HCT116 (cell line): ENCODE data around the gene GGA1. TPM values are rescaled to one million over a fixed set of nuclear protein-coding genes. Genes with fewer than 3 reads are reported as not detected.

Experiments
- ATAC-seq: fragments of 200-7000 bp; cut with Tn5 transposase; 2 replicates; pipeline ENCODE4 v1.9.1; 2020; ENCODE audit warnings: mild to moderate bottlenecking, moderate library complexity
- Bru-seq: library from RNA; stranded (reverse); fragments of 400-500 nt; gene quantifications from one replicate; lab custom pipeline; 2021; lab: Mats Ljungman, UMichigan
- BruChase-seq, 2 experiments: library from RNA; stranded (reverse); fragments of 400-500 nt; gene quantifications; one replicate each; lab custom pipeline; 2021; lab: Mats Ljungman, UMichigan
- BruUV-seq: library from RNA; stranded (reverse); fragments of 400-500 nt; replicated peaks from 2 replicates; lab custom pipeline; 2021; lab: Mats Ljungman, UMichigan
- CTCF ChIA-PET: fragments of 300-600 bp; sonication (Branson Sonifier 250); formaldehyde crosslinking; loops from one replicate; lab custom pipeline; 2021; ENCODE audit warnings: antibody characterized with exemption; lab: Charles Lee
- POLR2A ChIA-PET: fragments of 300-600, 350-600 bp; sonication (Branson Sonifier 250); formaldehyde crosslinking; loops from one replicate; lab custom pipeline; 2021; ENCODE audit warnings: antibody characterized with exemption; lab: Charles Lee
- RAD21 ChIA-PET, 2 experiments: fragments of 300-600 bp; sonication (Branson Sonifier 250); formaldehyde crosslinking; loops; one replicate each; lab custom pipeline; 2023; ENCODE audit warnings: low total read pairs in 2 of 2; ENCODE audit not compliant: uncharacterized antibody in 2 of 2, unreplicated experiment in 2 of 2, low non-redundant PET in 1 of 2; lab: Charles Lee
- DNase-seq: peaks from one replicate; pipeline ENCODE4 v3.0.0-alpha.2; 2010; ENCODE audit warnings: low read depth, low spot score
- H2AFZ ChIP-seq: fragments of 200-600 bp; shearing (Covaris generic), sonication (generic); 2 replicates; pipeline ENCODE4 v1.6.1; 2017; ENCODE audit warnings: low read depth, mixed run types, mixed read lengths, antibody characterized with exemption, low read length; ENCODE audit not compliant: poor library complexity, severe bottlenecking
- H3K27ac ChIP-seq: 2 replicates; pipeline ENCODE4 v1.5.1; 2012; ENCODE audit warnings: low read depth, low read length
- H3K27me3 ChIP-seq: fragments of 200-600 bp; sonication (generic); 2 replicates; pipeline ENCODE4 v1.6.1; 2016; ENCODE audit warnings: mixed run types, low read length, mixed read lengths; ENCODE audit not compliant: insufficient read depth
- H3K36me3 ChIP-seq, 2 experiments: fragments of 200-500 bp in 1 of 2; fragments of 200-600 bp in 1 of 2; sonication (Bioruptor generic) in 1 of 2; sonication (generic) in 1 of 2; 2 replicates each; pipeline versions ENCODE4 v1.5.1 to v1.6.1; 2014 to 2016; ENCODE audit warnings: low read length in 2 of 2, inconsistent platforms in 1 of 2, mixed read lengths in 1 of 2, mixed run types in 1 of 2; ENCODE audit not compliant: insufficient read depth in 2 of 2, control insufficient read depth in 1 of 2
- H3K4me1 ChIP-seq, 2 experiments: fragments of 200-600 bp in 1 of 2; sonication (generic) in 1 of 2; 2 replicates each; pipeline versions ENCODE4 v1.5.1 to v1.6.1; 2012 to 2017; ENCODE audit warnings: low read length in 2 of 2, inconsistent platforms in 1 of 2, mild to moderate bottlenecking in 1 of 2, mixed read lengths in 1 of 2, mixed run types in 1 of 2, moderate library complexity in 1 of 2; ENCODE audit not compliant: insufficient read depth in 2 of 2, control insufficient read depth in 1 of 2
- H3K4me2 ChIP-seq: fragments of 200-600 bp; sonication (generic); 2 replicates; pipeline ENCODE4 v1.6.1; 2017; ENCODE audit warnings: mixed run types, low read length, mixed read lengths
- H3K4me3 ChIP-seq, 2 experiments: fragments of 200-600 bp in 1 of 2; sonication (generic) in 1 of 2; replicated peaks in 1 of 2; 2 replicates each; pipeline ENCODE4 v1.5.1; 2011 to 2016; ENCODE audit warnings: low read length in 2 of 2, control low read depth in 1 of 2, low read depth in 1 of 2, mild to moderate bottlenecking in 1 of 2, mixed read lengths in 1 of 2, mixed run types in 1 of 2
- H3K79me2 ChIP-seq: fragments of 200-600 bp; sonication (generic); 2 replicates; pipeline ENCODE4 v1.6.1; 2017; ENCODE audit warnings: mild to moderate bottlenecking, mixed run types, low read length, moderate library complexity, mixed read lengths; ENCODE audit not compliant: insufficient read depth
- H3K9ac ChIP-seq: fragments of 200-600 bp; sonication (generic); 2 replicates; pipeline ENCODE4 v1.6.1; 2016; ENCODE audit warnings: low read length, mixed read lengths
- H3K9me2 ChIP-seq: fragments of 200-600 bp; sonication (generic), shearing (Covaris generic); 2 replicates; pipeline ENCODE4 v1.6.1; 2017; ENCODE audit warnings: mixed run types, mild to moderate bottlenecking, moderate library complexity; ENCODE audit not compliant: insufficient read depth
- H3K9me3 ChIP-seq, 2 experiments: fragments of 200-500 bp in 1 of 2; fragments of 200-600 bp in 1 of 2; sonication (Bioruptor generic) in 1 of 2; sonication (generic) in 1 of 2; 2 replicates each; pipeline ENCODE4 v1.6.1; 2014 to 2017; ENCODE audit warnings: low read length in 2 of 2, mixed read lengths in 2 of 2, inconsistent platforms in 1 of 2, low read depth in 1 of 2, mild to moderate bottlenecking in 1 of 2, mixed run types in 1 of 2, moderate library complexity in 1 of 2; ENCODE audit not compliant: control insufficient read depth in 1 of 2, insufficient read depth in 1 of 2
- H4K20me1 ChIP-seq: fragments of 200-600 bp; sonication (generic), shearing (Covaris generic); 2 replicates; pipeline ENCODE4 v1.6.1; 2017; ENCODE audit warnings: mixed run types, mild to moderate bottlenecking, moderate library complexity; ENCODE audit not compliant: insufficient read depth
- EGR1 ChIP-seq: IDR thresholded peaks from 2 replicates; pipeline ENCODE4 v1.6.1; 2012; ENCODE audit warnings: low read depth
- EZH2 ChIP-seq: fragments of 200-600 bp; sonication (generic); IDR thresholded peaks from 2 replicates; pipeline ENCODE4 v1.6.1; 2017; ENCODE audit warnings: antibody characterized with exemption, mixed run types
- POLR2A ChIP-seq: IDR thresholded peaks from 2 replicates; pipeline ENCODE4 v1.7.0; 2011; ENCODE audit warnings: borderline replicate concordance; ENCODE audit not compliant: insufficient read depth, insufficient read length; ENCODE audit errors: extremely low read depth
- POLR2AphosphoS5 ChIP-seq: IDR thresholded peaks from 2 replicates; pipeline ENCODE4 v1.6.1; 2011; ENCODE audit warnings: mild to moderate bottlenecking, low read depth, low read length, moderate library complexity
- RAD21 ChIP-seq: IDR thresholded peaks from 2 replicates; pipeline ENCODE4 v1.6.1; 2012; ENCODE audit warnings: low read depth, mild to moderate bottlenecking
- SIN3A ChIP-seq: IDR thresholded peaks from 2 replicates; pipeline ENCODE4 v1.6.1; 2012; ENCODE audit warnings: low read depth
- SP1 ChIP-seq: IDR thresholded peaks from 2 replicates; pipeline ENCODE4 v1.6.1; 2012; ENCODE audit warnings: low read depth
- SRF ChIP-seq: IDR thresholded peaks from 2 replicates; pipeline ENCODE4 v1.6.1; 2012; ENCODE audit warnings: low read depth
- TCF7L2 ChIP-seq: IDR thresholded peaks from 2 replicates; pipeline ENCODE4 v1.7.0; 2011; ENCODE audit warnings: borderline replicate concordance, inconsistent platforms; ENCODE audit not compliant: insufficient read depth, insufficient read length; ENCODE audit errors: extremely low read depth
- YY1 ChIP-seq: IDR thresholded peaks from 2 replicates; pipeline ENCODE4 v1.6.1; 2011; ENCODE audit warnings: low read length, low read depth, moderate library complexity, mild to moderate bottlenecking; ENCODE audit not compliant: insufficient replicate concordance; ENCODE audit errors: extremely low read depth
- ZFX ChIP-seq: fragments of 450-650 bp; IDR thresholded peaks from 2 replicates; pipeline ENCODE4 v1.6.1; 2017
- intact Hi-C: fragments of 100-400 bp; cut with micrococcal nuclease; formaldehyde crosslinking; loops from 2 replicates; pipeline ENCODE4 v1.10.0; 2022
- long read RNA-seq: library from polyadenylated mRNA; unstranded; transcript quantifications from one replicate; pipeline ENCODE4 v2.0.0, GENCODE V29; 2021; ENCODE audit not compliant: unreplicated experiment
- polyA plus RNA-seq: library from polyadenylated mRNA; unstranded; fragments of >200 nt; gene quantifications from 2 replicates; pipeline ENCODE4 v1.2.1, GENCODE V29; 2012; ENCODE audit warnings: missing spikeins
- total RNA-seq: library from RNA; stranded (reverse); gene quantifications from one replicate; pipeline ENCODE4 v1.2.1, GENCODE V29; 2021; ENCODE audit not compliant: unreplicated experiment
- TF ChIP-seq, protein P1 (sequence below): IDR thresholded peaks from 2 replicates; pipeline ENCODE4 v1.6.1; 2011; ENCODE audit warnings: mild to moderate bottlenecking, low read length, moderate library complexity; ENCODE audit not compliant: insufficient replicate concordance; ENCODE audit errors: extremely low read depth
- TF ChIP-seq, protein P2 (sequence below): IDR thresholded peaks from 2 replicates; pipeline ENCODE4 v1.6.1; 2012
- TF ChIP-seq, protein P3 (sequence below): IDR thresholded peaks from 2 replicates; pipeline ENCODE4 v1.6.1; 2012

The GGA1 gene, protein sequence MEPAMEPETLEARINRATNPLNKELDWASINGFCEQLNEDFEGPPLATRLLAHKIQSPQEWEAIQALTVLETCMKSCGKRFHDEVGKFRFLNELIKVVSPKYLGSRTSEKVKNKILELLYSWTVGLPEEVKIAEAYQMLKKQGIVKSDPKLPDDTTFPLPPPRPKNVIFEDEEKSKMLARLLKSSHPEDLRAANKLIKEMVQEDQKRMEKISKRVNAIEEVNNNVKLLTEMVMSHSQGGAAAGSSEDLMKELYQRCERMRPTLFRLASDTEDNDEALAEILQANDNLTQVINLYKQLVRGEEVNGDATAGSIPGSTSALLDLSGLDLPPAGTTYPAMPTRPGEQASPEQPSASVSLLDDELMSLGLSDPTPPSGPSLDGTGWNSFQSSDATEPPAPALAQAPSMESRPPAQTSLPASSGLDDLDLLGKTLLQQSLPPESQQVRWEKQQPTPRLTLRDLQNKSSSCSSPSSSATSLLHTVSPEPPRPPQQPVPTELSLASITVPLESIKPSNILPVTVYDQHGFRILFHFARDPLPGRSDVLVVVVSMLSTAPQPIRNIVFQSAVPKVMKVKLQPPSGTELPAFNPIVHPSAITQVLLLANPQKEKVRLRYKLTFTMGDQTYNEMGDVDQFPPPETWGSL
- total RNA-seq (89.8 TPM), Bru-seq, nascent RNA (percentile 76 among the genes with signal in this experiment), BruChase-seq, experiment 1, labeled RNA remaining after a 6-hour chase (percentile 87 among the genes with signal in this experiment), BruChase-seq, experiment 2, labeled RNA remaining after a 2-hour chase (percentile 83 among the genes with signal in this experiment)
- 61.4 and 61.5 TPM in 2 replicates for polyA plus RNA-seq
- long read RNA-seq, transcript GGA1-222 (3 exons, 1,384 nt), result minor isoform, 11 of 89 reads
- long read RNA-seq, transcript GGA1-216 (4 exons, 790 nt), result minor isoform, 10 of 89 reads
- long read RNA-seq, transcript GGA1-203 (17 exons, 3,159 nt), result major isoform, 22 of 89 reads
- long read RNA-seq, transcript GGA1-201 (15 exons, 2,528 nt), result minor isoform, 5 of 89 reads
- long read RNA-seq, partial matches to known transcripts, result 26 of 89 reads
- long read RNA-seq, other reads (novel, unspliced or antisense), result 15 of 89 reads

DNA sequence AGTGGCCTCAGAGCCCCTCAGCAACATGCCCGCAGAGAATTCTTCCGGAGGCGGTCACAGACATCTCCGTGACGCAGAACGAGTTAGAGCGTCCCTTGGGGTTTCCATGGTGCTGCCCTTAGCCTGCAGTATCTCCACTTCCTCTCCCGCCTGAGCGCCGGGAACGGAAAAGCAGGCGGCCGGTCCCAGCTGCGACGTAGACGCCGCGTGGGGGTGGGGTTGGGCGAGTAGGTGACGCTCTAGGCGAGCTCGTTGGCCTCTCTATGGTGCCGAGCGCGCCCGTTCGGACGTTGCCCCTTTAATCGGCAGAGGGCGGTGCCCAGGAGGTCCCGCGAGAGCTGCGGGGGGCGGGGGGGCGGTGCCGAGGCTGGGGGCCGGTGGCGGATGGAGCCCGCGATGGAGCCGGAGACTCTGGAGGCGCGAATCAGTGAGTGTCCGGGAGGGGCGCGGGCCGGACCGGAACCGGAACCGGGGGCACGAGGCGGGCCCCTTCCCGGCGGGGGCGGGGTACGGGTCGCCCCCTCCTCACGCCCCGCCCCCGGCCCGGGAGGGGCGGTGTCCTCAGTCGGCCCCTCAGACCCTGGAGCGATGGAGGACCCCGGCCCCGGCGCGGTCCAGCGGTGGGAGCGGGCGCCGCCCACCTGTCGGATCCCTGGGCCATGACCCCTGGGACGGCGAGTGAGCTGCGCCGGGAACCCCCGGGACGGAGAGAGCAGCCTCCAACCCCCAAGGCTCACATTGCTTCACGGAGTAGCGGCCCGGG is at the start of gene GGA1:
GGA1 (plus strand) TSS at position 358 of the 763 bp plus-strand sequence; CDS start at position 385, 27 bp downstream.
- Histone ChIP-seq H3K9me3 (no peaks in the 10 kb centered on the region), H4K20me1 (no peaks in the 10 kb centered on the region), H3K4me3 (peak within 1 kb of the TSS; percentile 82 to 93), H3K9me2 (no peaks in the 10 kb centered on the region), H3K4me2 (peak within 1 kb of the TSS; percentile 91), H3K4me1 (peaks cover 38 to 55% of the 10 kb centered on the region in 2 experiments), H2AFZ (no peak within 1 kb of the TSS), H3K79me2 (peaks cover 30% of the 10 kb centered on the region), H3K9ac (peak within 1 kb of the TSS; percentile 91), H3K36me3 (no peaks in the 10 kb centered on the region), H3K27ac (peak within 1 kb of the TSS; percentile 100), H3K27me3 (no peaks in the 10 kb centered on the region)
- ATAC-seq (peak; percentile 78), DNase-seq (peak; percentile 96)
- CTCF ChIA-PET, result interaction anchor here (0.7 to 4.8 kb wide), 11 partner anchors 9 to 173 kb away, joined by 3 to 74 read pairs (median 5); partner anchors contain the start of gene LGALS1
- intact Hi-C loops, result loop anchor here (1.0 to 5.0 kb wide), 2 partner anchors 70 to 199 kb away; partner anchors contain the start of gene GCAT
- TF ChIP-seq EGR1 (peak; percentile 64), ZFX (peak; percentile 49; the same call in 1 of the 2 replicates), POLR2AphosphoS5 (no peak), SIN3A (peak; percentile 82; the same call in 1 of the 2 replicates), SRF (no peak; the same call in 1 of the 2 replicates), SP1 (peak; percentile 93), TCF7L2 (peak; percentile 18), POLR2A (no peak), EZH2 (no peak), RAD21 (no peak), YY1 (peak; percentile 51)
- TF ChIP-seq, protein P1, sequence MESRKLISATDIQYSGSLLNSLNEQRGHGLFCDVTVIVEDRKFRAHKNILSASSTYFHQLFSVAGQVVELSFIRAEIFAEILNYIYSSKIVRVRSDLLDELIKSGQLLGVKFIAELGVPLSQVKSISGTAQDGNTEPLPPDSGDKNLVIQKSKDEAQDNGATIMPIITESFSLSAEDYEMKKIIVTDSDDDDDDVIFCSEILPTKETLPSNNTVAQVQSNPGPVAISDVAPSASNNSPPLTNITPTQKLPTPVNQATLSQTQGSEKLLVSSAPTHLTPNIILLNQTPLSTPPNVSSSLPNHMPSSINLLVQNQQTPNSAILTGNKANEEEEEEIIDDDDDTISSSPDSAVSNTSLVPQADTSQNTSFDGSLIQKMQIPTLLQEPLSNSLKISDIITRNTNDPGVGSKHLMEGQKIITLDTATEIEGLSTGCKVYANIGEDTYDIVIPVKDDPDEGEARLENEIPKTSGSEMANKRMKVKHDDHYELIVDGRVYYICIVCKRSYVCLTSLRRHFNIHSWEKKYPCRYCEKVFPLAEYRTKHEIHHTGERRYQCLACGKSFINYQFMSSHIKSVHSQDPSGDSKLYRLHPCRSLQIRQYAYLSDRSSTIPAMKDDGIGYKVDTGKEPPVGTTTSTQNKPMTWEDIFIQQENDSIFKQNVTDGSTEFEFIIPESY, result peak; percentile 93
- TF ChIP-seq, protein P2, sequence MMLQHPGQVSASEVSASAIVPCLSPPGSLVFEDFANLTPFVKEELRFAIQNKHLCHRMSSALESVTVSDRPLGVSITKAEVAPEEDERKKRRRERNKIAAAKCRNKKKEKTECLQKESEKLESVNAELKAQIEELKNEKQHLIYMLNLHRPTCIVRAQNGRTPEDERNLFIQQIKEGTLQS, result no peak
- TF ChIP-seq, protein P3, sequence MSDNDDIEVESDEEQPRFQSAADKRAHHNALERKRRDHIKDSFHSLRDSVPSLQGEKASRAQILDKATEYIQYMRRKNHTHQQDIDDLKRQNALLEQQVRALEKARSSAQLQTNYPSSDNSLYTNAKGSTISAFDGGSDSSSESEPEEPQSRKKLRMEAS, result peak; percentile 95
- RAD21 ChIA-PET, result interaction anchor here (1.2 to 1.6 kb wide), 2 partner anchors 70 to 292 kb away, joined by 3 to 5 read pairs; no protein-coding TSS in a partner anchor
- no TSS peak for BruUV-seq
- POLR2A ChIA-PET, result interaction anchor here (0.6 to 3.1 kb wide), 22 partner anchors 9 to 515 kb away, joined by 3 to 38 read pairs (median 4); partner anchors contain the start of genes GCAT, LGALS1, NOL12 and PDXP
